HepG2 (cell line): ENCODE measurements around the gene SLC25A15. TPM values are rescaled to one million over a fixed set of nuclear protein-coding genes. Genes with fewer than 3 reads are reported as not detected.
A peak's percentile ranks its signal among the peaks of the same experiment; 100 is the strongest.

Experiments
- ARID5B ChIP-seq: IDR thresholded peaks from 2 replicates; pipeline ENCODE4 v1.4.0; 2020; ENCODE audit warnings: mild to moderate bottlenecking, missing genetic modification reagents
- CCDC6 ChIP-seq: sonication (generic); formaldehyde crosslinking; IDR thresholded peaks from 2 replicates; pipeline ENCODE4 v1.8.1; 2022; ENCODE audit warnings: mild to moderate bottlenecking, missing genetic modification reagents, moderate library complexity
- FOSL1 ChIP-seq: sonication (generic); formaldehyde crosslinking; IDR thresholded peaks from 2 replicates; pipeline ENCODE4 v1.9.0; 2021; ENCODE audit warnings: missing genetic modification reagents, borderline replicate concordance
- MLX ChIP-seq: IDR thresholded peaks from 2 replicates; pipeline ENCODE4 v1.6.1; 2016
- MNT ChIP-seq: fragments of 450-650 bp; IDR thresholded peaks from 2 replicates; pipeline ENCODE4 v1.6.1; 2016
- NCOA1 ChIP-seq: sonication (generic); formaldehyde crosslinking; IDR thresholded peaks from 2 replicates; pipeline ENCODE4 v1.9.0; 2021; ENCODE audit warnings: missing genetic modification reagents
- PHF5A ChIP-seq: IDR thresholded peaks from one replicate; pipeline ENCODE4 v1.6.1; 2018; ENCODE audit warnings: low read depth, missing genetic modification reagents; ENCODE audit not compliant: unreplicated experiment
- RBM22 ChIP-seq: fragments of 200-400 bp; formaldehyde crosslinking; optimal IDR thresholded peaks from 2 replicates; pipeline ENCODE3; 2017; ENCODE audit warnings: mild to moderate bottlenecking, low read length, moderate library complexity
- SKI ChIP-seq: fragments of 450-650 bp; IDR thresholded peaks from one replicate; pipeline ENCODE4 v1.6.1; 2018; ENCODE audit warnings: mild to moderate bottlenecking; ENCODE audit not compliant: partially characterized antibody
- SNAPC5 ChIP-seq: sonication (generic); formaldehyde crosslinking; IDR thresholded peaks from 2 replicates; pipeline ENCODE4 v1.8.1; 2023; ENCODE audit warnings: mild to moderate bottlenecking, missing genetic modification reagents, borderline replicate concordance
- SP140L ChIP-seq: sonication (generic); formaldehyde crosslinking; IDR thresholded peaks from 2 replicates; pipeline ENCODE4 v1.4.0; 2020; ENCODE audit warnings: missing genetic modification reagents, borderline replicate concordance
- ZC3H13 ChIP-seq: sonication (generic); formaldehyde crosslinking; IDR thresholded peaks from 2 replicates; pipeline ENCODE4 v1.8.1; 2023; ENCODE audit warnings: mild to moderate bottlenecking, missing genetic modification reagents, moderate library complexity
- ZFYVE20 ChIP-seq: sonication (generic); formaldehyde crosslinking; IDR thresholded peaks from 2 replicates; pipeline ENCODE4 v1.8.0; 2023; ENCODE audit warnings: low read depth, mild to moderate bottlenecking, moderate library complexity, missing genetic modification reagents, borderline replicate concordance
- ZNF121 ChIP-seq: sonication (generic); formaldehyde crosslinking; IDR thresholded peaks from 2 replicates; pipeline ENCODE4 v1.5.0; 2020; ENCODE audit warnings: mild to moderate bottlenecking, missing genetic modification reagents
- ZNF235 ChIP-seq: sonication (generic); formaldehyde crosslinking; IDR thresholded peaks from 2 replicates; pipeline ENCODE4 v1.8.1; 2023; ENCODE audit warnings: mild to moderate bottlenecking, missing genetic modification reagents, borderline replicate concordance
- ZNF253 ChIP-seq: sonication (generic); formaldehyde crosslinking; IDR thresholded peaks from 2 replicates; pipeline ENCODE4 v1.8.0; 2022; ENCODE audit warnings: mild to moderate bottlenecking, missing genetic modification reagents, borderline replicate concordance
- ZNF431 ChIP-seq: sonication (generic); formaldehyde crosslinking; IDR thresholded peaks from 2 replicates; pipeline ENCODE4 v1.9.0; 2022; ENCODE audit warnings: missing genetic modification reagents, low read depth, mild to moderate bottlenecking, borderline replicate concordance
- ZNF7 ChIP-seq: IDR thresholded peaks from 2 replicates; pipeline ENCODE4 v1.6.1; 2016; ENCODE audit warnings: missing biosample characterization, missing genetic modification reagents
- ZNF740 ChIP-seq: sonication (generic); formaldehyde crosslinking; IDR thresholded peaks from 2 replicates; pipeline ENCODE4 v1.4.0; 2020; ENCODE audit warnings: missing genetic modification reagents
- ZNF776 ChIP-seq: sonication (generic); formaldehyde crosslinking; IDR thresholded peaks from 2 replicates; pipeline ENCODE4 v1.4.0; 2020; ENCODE audit warnings: mild to moderate bottlenecking, missing genetic modification reagents
- polyA plus RNA-seq, 8 experiments: library from polyadenylated mRNA; depleted of rRNA in 3 of 8; stranded (reverse) in 7 of 8; unstranded in 1 of 8; fragments of >200 nt; fragmentation: Illumina TruSeq in 4 of 8; extraction: Trizol in 4 of 8; gene quantifications; 2 replicates each; pipeline versions ENCODE4 v1.2.1 to v1.2.3, GENCODE V29; 2011 to 2016; ENCODE audit warnings: low read depth in 4 of 8, missing spikeins in 1 of 8, mixed read lengths in 1 of 8; ENCODE audit not compliant: insufficient read depth in 1 of 8
- total RNA-seq, 5 experiments: library from RNA; depleted of rRNA; stranded (reverse); fragments of >200 nt; fragmentation: Illumina TruSeq; extraction: Trizol; gene quantifications; 2 replicates each; pipeline ENCODE4 v1.2.3, GENCODE V29; 2016; ENCODE audit warnings: low read depth in 1 of 5

Gene SLC25A15
- total and polyA plus RNA-seq, 2 of the 13 experiments (the other 11 are each of a cell fraction or from before 2014, with no cell fraction given), result 17.3 to 39.1 TPM

GRCh38 chr13:40770934-40771618, 18.3 kb upstream of the SLC25A15 start, which contains the start of gene MRPS31 (continued):
- TF ChIP-seq ARID5B (CRISPR knock-in tag) (peak; percentile 88), SP140L (CRISPR knock-in tag) (peak; percentile 93; the same call in 1 of the 2 replicates), ZNF431 (CRISPR knock-in tag) (no peak; the same call in 1 of the 2 replicates), ZNF7 (CRISPR knock-in tag) (peak; percentile 14; the same call in 1 of the 2 replicates), ZNF235 (CRISPR knock-in tag) (0 out of 2 replicates have a peak, but pooled peaks have one; percentile 54), MNT (peak; percentile 43; the same call in 1 of the 2 replicates), NCOA1 (CRISPR knock-in tag) (peak; percentile 86), FOSL1 (no peak), ZNF121 (CRISPR knock-in tag) (peak; percentile 59), ZNF776 (no peak; the same call in 1 of the 2 replicates), ZNF740 (CRISPR knock-in tag) (0 out of 2 replicates have a peak, but pooled peaks have one; percentile 45), RBM22 (no peak), PHF5A (peak; percentile 99), ZFYVE20 (CRISPR knock-in tag) (no peak), SNAPC5 (CRISPR knock-in tag) (0 out of 2 replicates have a peak, but pooled peaks have one; percentile 68), MLX (CRISPR knock-in tag) (no peak; the same call in 1 of the 2 replicates), SKI (peak; percentile 89), ZNF253 (CRISPR knock-in tag) (peak; percentile 72; the same call in 1 of the 2 replicates), ZC3H13 (0 out of 2 replicates have a peak, but pooled peaks have one; percentile 60), CCDC6 (CRISPR knock-in tag) (no peak)
